Stimulated activated memory B cell treated with anti-CD40 and anti-IgM and Interleukin-4, amounts not matched to agents 10 μg/mL and 1 μg/mL and 100 μg/mL, for 72 hours (primary cell): ENCODE data around the gene BIVM.

Source experiments
- ATAC-seq: fragments of 150-1000 bp; cut with Tn5 transposase; 2 replicates; pipeline ENCODE4 v1.10.0; 2021
- H3K27ac Mint-ChIP-seq: one replicate; pipeline ENCODE4 v1.8.0; 2022; ENCODE audit warnings: mild to moderate bottlenecking, mixed read lengths
- H3K27me3 Mint-ChIP-seq: one replicate; pipeline ENCODE4 v1.8.0; 2022; ENCODE audit warnings: mixed read lengths
- H3K36me3 Mint-ChIP-seq: one replicate; pipeline ENCODE4 v1.8.0; 2022; ENCODE audit warnings: mixed read lengths
- H3K4me1 Mint-ChIP-seq: one replicate; pipeline ENCODE4 v1.8.0; 2022; ENCODE audit warnings: mixed read lengths
- H3K4me3 Mint-ChIP-seq: one replicate; pipeline ENCODE4 v1.8.0; 2022; ENCODE audit warnings: mild to moderate bottlenecking, moderate library complexity, mixed read lengths
- H3K9me3 Mint-ChIP-seq: one replicate; pipeline ENCODE4 v1.8.0; 2022; ENCODE audit warnings: mixed read lengths

Gene BIVM

GRCh38 chr13:102814025-102814607 lies 15.2 kb downstream of the BIVM start:
- Mint-ChIP-seq H3K27me3 (no peaks in the 10 kb centered on the region), H3K4me1 (peaks cover 7% of the 10 kb centered on the region), H3K36me3 (peaks cover 16% of the 10 kb centered on the region), H3K27ac (no peak overlapping the region), H3K9me3 (peaks cover 5% of the 10 kb centered on the region), H3K4me3 (no peak overlapping the region)
- no peak for ATAC-seq

- ATAC-seq = no peak
- no peaks in the 10 kb centered on the region for H3K27me3 Mint-ChIP-seq
- peaks cover 5% of the 10 kb centered on the region for H3K9me3 Mint-ChIP-seq
- no peak overlapping the region for H3K4me3 Mint-ChIP-seq
- H3K36me3 Mint-ChIP-seq = peaks cover 15% of the 10 kb centered on the region
- H3K27ac Mint-ChIP-seq = no peak overlapping the region
- peaks cover 7% of the 10 kb centered on the region for H3K4me1 Mint-ChIP-seq
Measured at GRCh38 chr13:102814793-102815192, 15.9 kb downstream of the BIVM start.

- Mint-ChIP-seq H3K9me3 (peaks cover 5% of the 10 kb centered on the region), H3K4me3 (no peak overlapping the region), H3K27me3 (no peaks in the 10 kb centered on the region), H3K27ac (no peak overlapping the region), H3K36me3 (peaks cover 15% of the 10 kb centered on the region), H3K4me1 (peaks cover 7% of the 10 kb centered on the region)
- ATAC-seq = no peak
Measured at GRCh38 chr13:102815788-102816187, 16.9 kb downstream of the BIVM start.

GRCh38 chr13:102816708-102817107 lies 17.8 kb downstream of the BIVM start:
- Mint-ChIP-seq H3K27ac (no peak overlapping the region), H3K4me1 (peaks cover 7% of the 10 kb centered on the region), H3K9me3 (peaks cover 5% of the 10 kb centered on the region), H3K27me3 (no peaks in the 10 kb centered on the region), H3K36me3 (peaks cover 14% of the 10 kb centered on the region), H3K4me3 (no peak overlapping the region)
- no peak for ATAC-seq

- peaks cover 14% of the 10 kb centered on the region for H3K36me3 Mint-ChIP-seq
- H3K4me3 Mint-ChIP-seq = no peak overlapping the region
- ATAC-seq = no peak
- no peaks in the 10 kb centered on the region for H3K27me3 Mint-ChIP-seq
- peaks cover under 1% of the 10 kb centered on the region for H3K9me3 Mint-ChIP-seq
- H3K27ac Mint-ChIP-seq = no peak overlapping the region
- peaks cover 7% of the 10 kb centered on the region for H3K4me1 Mint-ChIP-seq
Measured at GRCh38 chr13:102817241-102817640, 18.3 kb downstream of the BIVM start.

GRCh38 chr13:102817907-102818306 lies 19.0 kb downstream of the BIVM start:
- Mint-ChIP-seq H3K27ac (no peak overlapping the region), H3K27me3 (no peaks in the 10 kb centered on the region), H3K4me1 (peaks cover 7% of the 10 kb centered on the region), H3K9me3 (no peaks in the 10 kb centered on the region), H3K4me3 (no peak overlapping the region), H3K36me3 (peaks cover 17% of the 10 kb centered on the region)
- no peak for ATAC-seq

GRCh38 chr13:102825400-102825799 lies 26.5 kb downstream of the BIVM start:
- Mint-ChIP-seq H3K27ac (no peak overlapping the region), H3K4me3 (no peak overlapping the region), H3K9me3 (no peaks in the 10 kb centered on the region), H3K36me3 (peaks cover 25% of the 10 kb centered on the region), H3K27me3 (no peaks in the 10 kb centered on the region), H3K4me1 (no peaks in the 10 kb centered on the region)
- no peak for ATAC-seq

- H3K4me3 Mint-ChIP-seq = no peak overlapping the region
- H3K36me3 Mint-ChIP-seq = peaks cover 22% of the 10 kb centered on the region
- H3K4me1 Mint-ChIP-seq = no peaks in the 10 kb centered on the region
- H3K9me3 Mint-ChIP-seq = no peaks in the 10 kb centered on the region
- H3K27me3 Mint-ChIP-seq = no peaks in the 10 kb centered on the region
- ATAC-seq = no peak
- no peak overlapping the region for H3K27ac Mint-ChIP-seq
Measured at GRCh38 chr13:102825921-102826706, 27.2 kb downstream of the BIVM start.

GRCh38 chr13:102830646-102831045 lies 31.7 kb downstream of the BIVM start:
- no peak overlapping the region for H3K27ac Mint-ChIP-seq
- H3K4me1 Mint-ChIP-seq = no peaks in the 10 kb centered on the region
- peaks cover 17% of the 10 kb centered on the region for H3K36me3 Mint-ChIP-seq
- no peak overlapping the region for H3K4me3 Mint-ChIP-seq
- no peaks in the 10 kb centered on the region for H3K9me3 Mint-ChIP-seq
- H3K27me3 Mint-ChIP-seq = no peaks in the 10 kb centered on the region
- no peak for ATAC-seq

- Mint-ChIP-seq H3K27me3 (no peaks in the 10 kb centered on the region), H3K9me3 (no peaks in the 10 kb centered on the region), H3K36me3 (peaks cover 32% of the 10 kb centered on the region), H3K4me1 (no peaks in the 10 kb centered on the region), H3K27ac (no peak overlapping the region), H3K4me3 (no peak overlapping the region)
- ATAC-seq = no peak
Measured at GRCh38 chr13:102836471-102836870, 37.6 kb downstream of the BIVM start.

- Mint-ChIP-seq H3K27me3 (no peaks in the 10 kb centered on the region), H3K36me3 (peaks cover 27% of the 10 kb centered on the region), H3K9me3 (no peaks in the 10 kb centered on the region), H3K4me3 (no peak overlapping the region), H3K27ac (no peak overlapping the region), H3K4me1 (no peaks in the 10 kb centered on the region)
- no peak for ATAC-seq
Measured at GRCh38 chr13:102838273-102838672, 39.4 kb downstream of the BIVM start.

GRCh38 chr13:102838982-102839381 lies 40.1 kb downstream of the BIVM start:
- ATAC-seq = no peak
- no peaks in the 10 kb centered on the region for H3K9me3 Mint-ChIP-seq
- no peak overlapping the region for H3K27ac Mint-ChIP-seq
- peaks cover 27% of the 10 kb centered on the region for H3K36me3 Mint-ChIP-seq
- no peaks in the 10 kb centered on the region for H3K4me1 Mint-ChIP-seq
- H3K27me3 Mint-ChIP-seq = no peaks in the 10 kb centered on the region
- no peak overlapping the region for H3K4me3 Mint-ChIP-seq

- Mint-ChIP-seq H3K27ac (no peak overlapping the region), H3K36me3 (peaks cover 25% of the 10 kb centered on the region), H3K4me3 (no peak overlapping the region), H3K27me3 (no peaks in the 10 kb centered on the region), H3K4me1 (peaks cover under 1% of the 10 kb centered on the region), H3K9me3 (no peaks in the 10 kb centered on the region)
- no peak for ATAC-seq
Measured at GRCh38 chr13:102839462-102839861, 40.5 kb downstream of the BIVM start.

- Mint-ChIP-seq H3K9me3 (no peaks in the 10 kb centered on the region), H3K36me3 (peaks cover 5% of the 10 kb centered on the region), H3K27me3 (no peaks in the 10 kb centered on the region), H3K4me3 (peak overlapping the region; percentile 92), H3K4me1 (peaks cover 25% of the 10 kb centered on the region), H3K27ac (peak overlapping the region; percentile 99)
- peak; percentile 29 for ATAC-seq
Measured at GRCh38 chr13:102845289-102845629, 46.3 kb downstream of the BIVM start.

- Mint-ChIP-seq H3K4me1 (peaks cover 30% of the 10 kb centered on the region), H3K4me3 (peak within 1 kb of the TSS; percentile 92), H3K36me3 (peaks cover 10% of the 10 kb centered on the region), H3K27me3 (no peaks in the 10 kb centered on the region), H3K9me3 (no peaks in the 10 kb centered on the region), H3K27ac (peak within 1 kb of the TSS; percentile 99)
- ATAC-seq = peak; percentile 94
Measured at GRCh38 chr13:102845630-102846260, 46.8 kb downstream of the BIVM start, which contains the start of gene ERCC5. Gene ERCC5 (plus strand): TSS chr13:102846032. CDS start chr13:102846267, 235 bp downstream.
